HL-60 (cell line): ENCODE results near the gene SSH2.

ENCODE experiments used
- DNase-seq, 2 experiments: peaks; one replicate each; pipeline ENCODE4 v3.0.0-alpha.2; 2010 to 2020; ENCODE audit warnings: low read depth in 1 of 2, low spot score in 1 of 2
- H3K27ac ChIP-seq: fragments of 250-450 bp; sonication (Bioruptor Pico); replicated peaks from 2 replicates; pipeline ENCODE4 v1.5.1; 2020; ENCODE audit warnings: mild to moderate bottlenecking, moderate library complexity
- H3K27me3 ChIP-seq: fragments of 250-450 bp; sonication (Bioruptor Pico); 2 replicates; pipeline ENCODE4 v1.5.1; 2021; ENCODE audit warnings: mild to moderate bottlenecking, moderate library complexity; ENCODE audit not compliant: insufficient read depth, poor library complexity, severe bottlenecking
- H3K4me3 ChIP-seq: replicated peaks from 2 replicates; pipeline ENCODE4 v1.5.1; 2011; ENCODE audit warnings: mild to moderate bottlenecking, control low read depth, low read length; ENCODE audit not compliant: insufficient read depth
- CTCF ChIP-seq: IDR thresholded peaks from one replicate; pipeline ENCODE4 v1.5.1; 2011; ENCODE audit warnings: low read length, control low read depth, inconsistent platforms; ENCODE audit not compliant: insufficient read depth
- GABPA ChIP-seq: IDR thresholded peaks from 2 replicates; pipeline ENCODE4 v1.6.1; 2012; ENCODE audit warnings: low read depth
- POLR2AphosphoS5 ChIP-seq: IDR thresholded peaks from 2 replicates; pipeline ENCODE4 v1.6.1; 2012; ENCODE audit warnings: low read depth
- SPI1 ChIP-seq: IDR thresholded peaks from 2 replicates; pipeline ENCODE4 v1.6.1; 2012; ENCODE audit warnings: low read depth, mild to moderate bottlenecking, borderline replicate concordance
- TF ChIP-seq, protein P1 (sequence below): IDR thresholded peaks from 2 replicates; pipeline ENCODE4 v1.6.1; 2012; ENCODE audit warnings: low read depth; ENCODE audit not compliant: insufficient replicate concordance

Gene SSH2

GRCh38 chr17:29791336-29792080 is 138.5 kb downstream of the SSH2 start:
- H3K27ac ChIP-seq = no peak overlapping the region
- no peaks in the 10 kb centered on the region for H3K27me3 ChIP-seq
- DNase-seq = peak in 1 of 2 experiments; percentile 18
- H3K4me3 ChIP-seq = no peak overlapping the region
- TF ChIP-seq GABPA (no peak), CTCF (no peak), POLR2AphosphoS5 (no peak), SPI1 (no peak)
- TF ChIP-seq, protein P1, sequence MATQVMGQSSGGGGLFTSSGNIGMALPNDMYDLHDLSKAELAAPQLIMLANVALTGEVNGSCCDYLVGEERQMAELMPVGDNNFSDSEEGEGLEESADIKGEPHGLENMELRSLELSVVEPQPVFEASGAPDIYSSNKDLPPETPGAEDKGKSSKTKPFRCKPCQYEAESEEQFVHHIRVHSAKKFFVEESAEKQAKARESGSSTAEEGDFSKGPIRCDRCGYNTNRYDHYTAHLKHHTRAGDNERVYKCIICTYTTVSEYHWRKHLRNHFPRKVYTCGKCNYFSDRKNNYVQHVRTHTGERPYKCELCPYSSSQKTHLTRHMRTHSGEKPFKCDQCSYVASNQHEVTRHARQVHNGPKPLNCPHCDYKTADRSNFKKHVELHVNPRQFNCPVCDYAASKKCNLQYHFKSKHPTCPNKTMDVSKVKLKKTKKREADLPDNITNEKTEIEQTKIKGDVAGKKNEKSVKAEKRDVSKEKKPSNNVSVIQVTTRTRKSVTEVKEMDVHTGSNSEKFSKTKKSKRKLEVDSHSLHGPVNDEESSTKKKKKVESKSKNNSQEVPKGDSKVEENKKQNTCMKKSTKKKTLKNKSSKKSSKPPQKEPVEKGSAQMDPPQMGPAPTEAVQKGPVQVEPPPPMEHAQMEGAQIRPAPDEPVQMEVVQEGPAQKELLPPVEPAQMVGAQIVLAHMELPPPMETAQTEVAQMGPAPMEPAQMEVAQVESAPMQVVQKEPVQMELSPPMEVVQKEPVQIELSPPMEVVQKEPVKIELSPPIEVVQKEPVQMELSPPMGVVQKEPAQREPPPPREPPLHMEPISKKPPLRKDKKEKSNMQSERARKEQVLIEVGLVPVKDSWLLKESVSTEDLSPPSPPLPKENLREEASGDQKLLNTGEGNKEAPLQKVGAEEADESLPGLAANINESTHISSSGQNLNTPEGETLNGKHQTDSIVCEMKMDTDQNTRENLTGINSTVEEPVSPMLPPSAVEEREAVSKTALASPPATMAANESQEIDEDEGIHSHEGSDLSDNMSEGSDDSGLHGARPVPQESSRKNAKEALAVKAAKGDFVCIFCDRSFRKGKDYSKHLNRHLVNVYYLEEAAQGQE = no peak

- TF ChIP-seq CTCF = no peak
- no peak for TF ChIP-seq POLR2AphosphoS5
- TF ChIP-seq, protein P1 = no peak
- DNase-seq = peak in 1 of 2 experiments; percentile 42
Observed at GRCh38 chr17:29789196-29790170, 140.5 kb downstream of the SSH2 start.

DNA sequence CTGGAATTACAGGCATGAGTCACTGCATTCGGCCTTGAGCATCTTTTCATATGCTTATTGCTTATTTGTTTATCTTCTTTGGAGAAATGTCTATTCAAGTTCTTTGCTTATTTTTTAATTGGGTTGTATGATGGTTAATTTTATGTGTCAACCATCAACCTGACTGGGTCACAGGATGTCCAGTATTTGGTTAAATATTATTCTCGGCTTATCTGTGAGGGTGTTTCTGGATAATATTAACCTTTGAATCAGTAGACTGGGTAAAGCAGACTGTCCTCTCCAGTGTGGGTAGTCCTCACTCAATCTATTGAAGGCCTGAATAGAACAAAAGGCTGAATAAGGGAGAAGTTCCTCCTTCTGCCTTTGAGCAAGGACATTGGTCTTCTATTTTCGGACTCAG is 142.0 kb downstream of the SSH2 start:
- Histone ChIP-seq H3K27ac (no peak overlapping the region), H3K4me3 (no peak overlapping the region), H3K27me3 (no peaks in the 10 kb centered on the region)
- DNase-seq = no peak
- TF ChIP-seq SPI1 (no peak), POLR2AphosphoS5 (no peak), CTCF (no peak), GABPA (no peak)
- TF ChIP-seq, protein P1 = no peak

More at GRCh38 chr17:29789196-29790170, 140.5 kb downstream of the SSH2 start:
- Histone ChIP-seq H3K27me3 (no peaks in the 10 kb centered on the region), H3K4me3 (no peak overlapping the region), H3K27ac (no peak overlapping the region)
